HG03342 (cell line): ENCODE measurements around the gene FTH1.
"Not testable (repeated sequence)": the region's sequence is repeated elsewhere in the genome, so short reads cannot be mapped to it uniquely, and the experiment has no call there.

Experiments used
- ATAC-seq: cut with Tn5 transposase; IDR thresholded peaks from one replicate; pipeline ENCODE4 v1.9.1; 2021; ENCODE audit warnings: mild to moderate bottlenecking, moderate library complexity; ENCODE audit not compliant: unreplicated experiment

The FTH1 gene

DNA sequence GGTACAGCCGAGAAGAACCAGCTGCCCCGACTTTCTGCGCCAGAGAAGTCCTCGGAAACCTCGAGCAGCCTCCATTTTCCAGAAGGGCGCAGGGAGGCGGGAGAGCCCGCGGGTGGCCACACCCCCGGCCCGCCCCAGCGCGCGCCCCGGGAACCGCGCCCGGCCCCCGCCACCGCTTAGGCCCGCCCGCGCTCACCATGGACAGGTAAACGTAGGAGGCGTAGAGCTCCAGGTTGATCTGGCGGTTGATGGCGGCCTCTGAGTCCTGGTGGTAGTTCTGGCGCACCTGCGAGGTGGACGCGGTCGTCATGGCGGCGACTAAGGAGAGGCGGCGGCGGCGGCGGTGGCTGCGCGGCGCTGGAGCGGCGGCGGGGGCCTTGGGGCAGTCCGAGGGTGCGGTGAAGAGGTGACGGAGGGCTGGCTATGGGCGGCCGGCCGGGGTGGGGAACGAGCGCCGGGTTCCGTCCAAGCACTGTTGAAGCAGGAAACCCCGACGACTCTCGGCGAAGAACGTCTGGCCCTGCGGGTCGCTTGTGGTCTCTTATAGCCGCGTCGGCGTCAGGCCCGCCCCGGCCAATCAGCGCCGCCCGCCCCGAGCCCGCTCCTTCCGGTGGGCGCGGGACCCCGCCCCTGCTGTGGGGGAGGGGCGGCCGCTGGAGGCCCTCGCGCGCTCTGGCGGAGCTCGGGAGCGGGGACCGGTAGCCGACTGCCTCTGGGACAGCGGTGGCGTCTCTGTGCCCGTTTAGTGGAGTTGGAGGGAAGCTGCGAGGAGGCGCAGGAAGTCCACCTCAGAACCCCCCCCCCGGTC lies at the start of gene FTH1:
Gene FTH1, minus strand, starts transcription at position 519 of the 808 bp plus-strand sequence. Its CDS starts 209 bp downstream, at position 310.
- peak; percentile 51 for ATAC-seq

DNA sequence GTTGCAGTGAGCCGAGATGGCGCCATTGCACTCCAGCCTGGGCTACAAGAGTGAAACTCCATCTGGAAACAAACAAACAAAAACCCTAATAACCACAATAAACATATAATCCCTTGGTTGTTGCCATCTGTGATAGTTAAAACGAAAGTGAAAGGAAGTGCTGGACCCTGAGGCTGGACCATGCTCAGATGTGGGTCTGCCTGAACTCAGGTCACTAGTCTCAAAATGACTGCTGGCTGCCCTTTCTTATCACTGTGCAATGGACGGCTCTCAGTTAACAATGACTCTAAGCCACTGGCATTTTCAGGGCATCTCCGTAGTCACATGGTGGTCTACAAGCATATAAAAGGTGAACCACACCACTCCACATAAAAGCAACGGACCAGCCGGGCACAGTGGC lies 48.2 kb upstream of the FTH1 start:
- ATAC-seq, result no peak

DNA sequence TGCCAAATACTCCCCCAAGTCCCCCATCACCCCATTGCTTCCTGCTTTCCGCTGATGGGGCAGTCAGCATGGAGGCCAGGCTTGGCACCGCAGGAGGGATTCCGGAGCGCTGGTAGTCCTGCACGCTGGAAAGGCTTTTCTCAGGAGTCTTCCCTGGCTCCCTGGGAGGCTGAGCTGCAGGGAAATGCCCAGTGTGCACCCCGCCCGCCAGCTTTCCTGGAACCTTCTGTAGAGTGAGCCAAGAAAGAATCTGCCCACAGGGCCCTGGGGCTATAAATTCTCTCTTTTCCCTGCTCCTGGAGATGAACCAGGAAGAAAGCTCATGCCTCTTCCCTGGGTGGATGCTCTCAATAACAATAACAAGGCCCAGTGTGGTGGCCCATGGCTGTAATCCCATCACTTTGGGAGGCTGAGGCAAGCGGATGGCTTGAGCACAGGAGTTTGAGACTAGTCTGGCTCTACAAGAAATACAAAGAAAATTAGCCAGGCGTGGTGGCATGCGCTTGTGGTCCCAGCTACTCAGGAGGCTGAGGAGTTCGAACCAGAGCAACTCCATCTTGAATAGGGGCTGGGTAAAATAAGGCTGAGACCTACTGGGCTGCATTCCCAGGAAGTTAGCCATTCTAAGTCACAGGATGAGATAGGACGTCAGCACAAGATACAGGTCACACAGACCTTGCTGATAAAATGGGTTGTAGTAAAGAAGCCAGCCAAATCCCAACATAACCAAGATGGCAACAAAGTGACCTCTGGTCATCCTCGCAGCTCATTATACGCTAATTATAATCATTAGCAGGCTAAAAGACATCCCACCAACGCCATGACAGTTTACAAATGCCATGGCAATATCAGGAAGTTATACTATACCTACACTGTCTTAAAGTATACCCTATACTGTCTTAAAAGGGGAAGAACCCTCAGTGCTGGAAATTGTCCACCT lies 46.4 kb upstream of the FTH1 start:
- no peak for ATAC-seq

DNA sequence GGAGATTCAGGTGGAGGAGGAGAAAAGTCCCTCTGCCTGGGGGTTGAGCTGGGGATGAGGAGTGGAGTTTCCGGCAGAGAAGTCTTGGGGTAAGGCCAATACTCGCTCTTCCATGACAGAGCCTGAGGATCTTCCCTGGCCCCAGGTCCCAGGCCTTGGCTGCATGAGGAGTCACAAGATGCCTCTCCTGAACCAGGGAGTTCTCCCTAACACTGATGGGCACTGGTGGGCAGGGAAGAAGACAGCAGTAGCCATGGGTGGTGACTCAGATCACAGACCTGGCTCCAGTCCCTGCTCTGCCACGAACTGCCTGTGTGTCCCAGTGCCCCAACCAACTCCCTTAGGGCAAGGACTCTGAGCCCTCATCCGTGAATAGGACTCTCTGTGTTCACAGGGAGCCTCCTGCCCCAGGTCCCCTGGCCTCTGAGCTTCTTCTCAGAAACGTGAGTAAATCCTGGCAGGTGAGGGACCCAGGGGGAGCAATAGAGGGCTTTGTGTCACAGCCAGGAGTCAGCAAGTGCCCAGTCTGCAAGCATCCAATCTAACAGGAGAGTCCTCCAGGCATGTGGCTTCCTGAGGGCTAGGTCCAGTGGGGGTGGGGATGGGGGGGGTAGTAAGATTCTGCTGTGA lies 45.5 kb upstream of the FTH1 start:
- ATAC-seq, result no peak

DNA sequence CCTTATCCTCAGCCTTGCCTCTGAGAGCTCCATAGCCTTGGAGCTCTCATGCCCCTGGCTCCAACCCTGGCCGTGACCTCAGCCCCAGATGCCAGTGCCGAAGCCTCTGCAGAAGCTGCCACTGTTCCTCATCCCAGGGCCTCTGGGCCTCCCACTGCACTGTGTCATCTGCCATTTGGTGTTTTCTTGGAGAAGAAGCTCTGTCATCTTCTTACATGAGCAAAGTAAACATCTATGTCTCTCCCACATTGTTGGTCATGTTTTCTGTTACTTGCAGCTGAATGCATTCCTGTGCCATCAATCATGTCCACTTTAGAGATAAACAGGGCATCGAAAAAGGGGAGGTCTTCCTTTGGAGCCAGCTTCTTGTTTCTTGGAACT lies 45.0 kb upstream of the FTH1 start:
- ATAC-seq, result no peak

DNA sequence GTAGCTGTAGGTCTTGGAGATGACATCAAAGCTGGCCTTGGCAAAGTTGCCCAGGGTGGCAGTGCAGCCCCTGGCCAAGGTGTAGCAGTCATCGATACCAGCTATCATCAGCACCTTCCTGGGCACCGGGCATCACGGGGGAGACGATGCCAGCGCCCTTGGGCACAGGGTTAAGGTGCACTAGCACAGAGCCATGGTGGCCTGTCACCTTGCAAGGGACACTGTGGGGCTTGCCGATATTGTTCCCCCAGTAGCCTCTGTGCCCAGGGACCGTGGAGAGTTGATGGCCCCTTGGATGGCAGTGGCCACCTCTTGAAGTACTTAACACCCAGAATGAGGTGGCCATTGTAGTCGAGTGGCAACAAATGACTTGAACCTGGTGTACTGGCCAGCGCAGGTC lies 44.4 kb upstream of the FTH1 start:
- ATAC-seq, result no peak

DNA sequence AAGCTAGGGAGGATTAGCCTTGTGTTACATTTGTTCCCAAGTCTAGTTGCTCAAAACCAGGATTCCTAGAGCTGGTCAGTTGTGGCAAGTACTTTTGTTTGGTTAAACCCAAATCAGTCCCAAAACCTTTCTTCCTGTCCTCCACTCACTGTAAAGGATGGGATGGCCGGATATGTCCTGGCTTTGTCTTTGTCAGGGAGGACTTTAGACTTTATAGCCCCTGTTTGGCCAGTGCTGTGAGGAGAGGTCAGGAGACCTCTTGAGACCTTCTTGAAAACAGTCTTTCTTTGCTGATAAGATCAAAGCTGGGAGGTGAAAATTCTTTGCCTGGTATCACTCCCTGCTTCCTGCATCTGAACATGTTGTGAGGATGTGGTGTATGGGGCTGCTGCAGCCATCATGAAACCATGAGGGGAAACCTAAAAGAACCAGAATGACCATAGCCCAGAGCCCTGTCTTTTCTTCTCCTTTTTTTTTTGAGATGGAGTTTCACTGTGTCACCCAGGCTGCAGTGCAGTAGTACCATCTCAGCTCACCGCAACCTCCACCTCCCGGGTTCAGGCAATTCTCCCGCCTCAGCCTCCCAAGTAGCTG lies 43.6 kb upstream of the FTH1 start:
- no peak for ATAC-seq

DNA sequence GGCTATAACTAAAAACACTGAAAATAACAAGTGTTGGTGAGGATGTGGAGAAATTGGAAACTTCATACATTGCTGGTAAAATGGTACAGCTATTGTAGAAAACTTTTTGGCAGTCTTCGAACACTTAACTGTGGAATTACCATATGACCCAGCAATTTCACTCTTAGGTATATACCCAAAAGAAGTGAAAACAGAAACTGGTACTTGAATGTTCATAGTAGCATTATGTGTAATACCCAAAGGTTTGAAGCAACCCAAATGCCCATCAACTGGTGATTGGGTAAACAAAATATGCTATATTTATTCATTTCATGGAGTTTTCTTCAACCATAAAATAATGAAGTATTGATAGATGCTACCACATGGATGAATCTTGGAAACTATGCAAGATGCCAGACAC lies 40.8 kb upstream of the FTH1 start:
- no peak for ATAC-seq

DNA sequence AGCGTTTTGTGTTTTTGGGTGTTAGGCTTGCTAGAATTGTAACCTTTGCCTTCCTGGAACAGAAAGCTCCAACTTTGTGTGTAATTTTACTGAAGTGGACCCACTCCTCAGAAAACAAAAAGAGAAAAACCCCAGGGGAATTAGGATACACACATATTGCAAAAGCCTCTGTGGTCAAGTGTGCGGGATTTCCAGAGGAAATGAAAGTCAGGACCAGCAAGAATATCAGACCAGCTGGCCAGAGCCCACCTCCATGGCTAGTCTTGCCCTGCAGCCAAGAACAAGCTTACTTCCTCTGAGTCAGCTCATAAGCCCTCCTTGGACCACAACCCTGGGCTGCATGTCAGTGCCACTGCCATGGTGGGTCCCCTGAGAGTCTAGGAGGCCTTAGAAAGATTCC lies 37.0 kb upstream of the FTH1 start:
- ATAC-seq, result peak; percentile 58

DNA sequence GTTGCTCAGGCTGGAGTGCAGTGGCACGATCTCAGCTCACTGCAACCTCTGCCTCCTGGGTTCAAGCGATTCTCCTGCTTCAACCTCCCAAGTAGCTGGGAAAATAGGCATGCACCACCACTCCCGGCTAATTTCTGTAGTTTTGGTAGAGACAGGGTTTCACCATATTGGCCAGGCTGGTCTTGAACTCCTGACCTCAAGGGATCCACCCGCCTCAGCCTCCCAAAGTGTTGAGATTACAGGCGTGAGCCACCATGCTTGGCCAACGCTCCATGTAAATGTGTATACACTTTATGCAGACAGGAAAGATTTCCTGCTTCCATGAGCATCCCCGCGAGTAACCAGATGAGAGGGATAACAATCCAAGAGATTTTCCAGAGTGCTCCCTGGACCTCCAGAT lies 34.8 kb upstream of the FTH1 start:
- ATAC-seq, result not testable (repeated sequence)

DNA sequence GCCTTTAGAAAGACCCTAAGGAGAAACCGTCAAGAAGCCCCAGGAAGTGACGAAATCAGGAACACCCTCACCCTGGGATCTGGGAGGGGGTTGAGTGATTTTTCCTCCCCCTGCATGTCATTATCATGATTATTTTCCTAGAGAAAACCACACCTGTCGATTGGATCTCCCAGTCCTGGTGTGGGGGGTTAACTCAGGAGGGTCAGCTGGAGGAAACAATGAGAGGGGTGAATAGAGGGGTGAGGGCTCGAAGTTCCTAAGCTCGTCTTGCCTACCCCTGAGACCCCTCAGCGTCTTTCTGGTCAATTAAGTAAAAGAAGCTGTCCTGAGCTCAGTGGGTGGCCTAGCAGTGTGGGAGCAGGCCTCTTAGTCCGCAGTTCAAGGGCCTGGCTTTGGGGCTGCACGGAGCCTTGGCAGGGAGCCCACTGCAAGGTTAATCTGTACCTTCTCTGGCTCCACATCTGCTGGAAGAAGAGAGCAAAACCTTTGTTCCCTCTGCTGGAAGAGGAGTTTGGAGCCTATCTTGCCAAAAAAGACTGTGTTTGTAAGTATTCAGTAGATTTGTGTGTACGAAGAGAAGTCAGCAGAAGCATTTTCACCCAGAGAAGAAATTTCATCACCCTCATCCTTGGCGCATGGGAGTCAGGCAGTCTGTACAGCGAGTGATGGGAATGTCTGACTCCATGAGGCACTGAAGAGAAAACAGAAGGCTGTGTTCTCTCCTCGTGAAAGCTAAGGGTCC lies 34.2 kb upstream of the FTH1 start:
- no peak for ATAC-seq

DNA sequence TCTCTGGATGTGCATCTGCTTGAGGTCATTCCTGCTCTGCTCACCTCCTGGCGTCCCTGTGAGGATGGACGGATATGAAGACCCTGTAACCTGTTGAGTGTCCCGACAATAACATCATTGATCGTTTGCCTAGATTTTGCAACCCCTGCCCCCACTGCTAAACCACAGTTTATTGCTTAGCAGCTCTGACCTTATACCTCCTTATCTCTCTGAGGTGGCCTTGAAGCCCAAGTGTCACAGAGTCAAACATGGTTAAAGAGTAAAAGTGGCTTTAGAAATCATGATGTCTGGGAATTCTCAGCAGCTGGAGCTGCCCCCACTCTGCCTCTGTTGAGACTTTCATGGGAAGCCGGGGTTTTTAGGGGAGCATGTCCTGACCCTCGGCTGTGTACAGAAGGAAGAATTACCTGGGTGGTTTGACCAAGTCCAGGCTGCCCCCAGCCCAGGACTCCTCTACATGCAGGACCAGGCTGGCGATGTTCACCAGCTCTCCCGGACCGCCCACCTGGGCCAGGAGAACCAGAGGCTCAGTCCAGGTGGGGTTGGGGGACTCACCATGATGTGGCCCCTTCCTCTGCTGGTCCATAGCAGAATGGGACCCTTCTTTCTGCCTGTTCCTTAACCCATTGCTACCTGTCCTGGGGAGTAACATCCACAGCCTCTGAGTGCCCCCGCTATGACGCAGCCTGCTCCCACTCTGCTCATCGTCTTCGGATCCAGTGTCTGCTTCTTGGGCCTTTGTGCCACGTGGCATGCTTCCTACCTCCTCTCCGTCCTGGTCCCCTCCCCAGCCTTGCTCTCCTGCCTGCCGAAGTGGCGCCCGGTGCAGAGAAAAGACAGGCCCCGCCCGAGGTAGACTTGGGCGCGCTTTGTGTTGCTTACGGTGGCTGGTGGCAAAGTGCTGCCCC lies 33.4 kb upstream of the FTH1 start:
- ATAC-seq, result no peak

DNA sequence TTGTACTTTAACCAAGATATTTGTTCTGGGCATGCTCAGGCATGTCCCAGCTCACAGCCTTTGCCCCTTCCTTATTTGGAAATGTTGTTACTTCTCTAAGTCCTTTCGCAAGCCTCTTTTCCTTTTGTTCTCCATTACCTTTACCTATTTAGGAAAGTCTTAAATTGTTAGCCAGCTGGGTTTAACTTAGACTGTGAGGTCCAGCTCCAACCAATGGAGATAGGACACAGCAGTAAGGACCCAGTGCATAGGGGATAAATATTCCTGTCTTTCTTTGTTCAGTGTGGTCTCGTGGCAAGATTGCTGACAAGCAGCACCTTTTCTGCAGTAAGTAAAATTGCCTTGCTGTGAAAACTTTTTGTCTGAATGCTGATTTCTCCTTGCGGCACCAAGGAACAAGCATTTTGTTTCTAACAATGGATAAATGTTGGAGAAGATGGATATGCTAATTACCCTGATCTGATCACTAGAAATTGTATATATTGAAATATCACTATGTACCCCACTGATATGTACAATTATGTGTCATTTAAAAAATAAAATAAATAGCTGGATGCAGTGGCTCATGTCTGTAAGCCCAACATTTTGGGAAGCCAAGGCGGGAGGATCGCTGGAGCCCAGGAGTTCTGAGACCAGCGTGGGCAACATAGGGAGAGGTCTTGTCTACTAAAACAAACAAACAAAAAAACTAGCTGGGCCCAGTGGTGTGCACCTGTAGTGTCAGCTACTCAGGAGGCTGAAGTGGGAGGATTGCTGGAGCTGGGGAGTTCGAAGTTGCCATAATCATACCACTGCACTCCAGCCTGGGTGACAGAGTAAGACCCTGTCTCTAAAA lies 31.9 kb upstream of the FTH1 start:
- ATAC-seq, result no peak

DNA sequence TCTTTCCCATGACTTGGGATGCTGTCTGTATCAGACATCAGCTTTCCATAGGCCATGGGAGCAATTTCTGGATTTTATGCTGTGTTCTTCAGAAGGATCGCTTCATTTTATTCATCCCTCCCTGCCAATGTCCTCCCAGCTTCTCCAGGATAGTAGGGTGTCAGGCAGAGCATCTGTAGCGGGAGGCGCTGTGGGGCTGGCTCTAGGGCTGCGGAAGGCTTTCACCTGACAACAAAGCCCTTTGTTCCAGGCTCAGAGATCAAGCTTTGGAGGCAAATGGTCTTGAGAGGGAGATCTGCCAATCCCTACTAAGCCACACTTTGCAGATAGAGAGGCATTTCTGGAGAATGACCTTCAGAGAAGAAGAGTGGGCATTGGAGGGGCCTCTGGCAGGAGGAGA lies 29.5 kb upstream of the FTH1 start:
- ATAC-seq, result no peak

DNA sequence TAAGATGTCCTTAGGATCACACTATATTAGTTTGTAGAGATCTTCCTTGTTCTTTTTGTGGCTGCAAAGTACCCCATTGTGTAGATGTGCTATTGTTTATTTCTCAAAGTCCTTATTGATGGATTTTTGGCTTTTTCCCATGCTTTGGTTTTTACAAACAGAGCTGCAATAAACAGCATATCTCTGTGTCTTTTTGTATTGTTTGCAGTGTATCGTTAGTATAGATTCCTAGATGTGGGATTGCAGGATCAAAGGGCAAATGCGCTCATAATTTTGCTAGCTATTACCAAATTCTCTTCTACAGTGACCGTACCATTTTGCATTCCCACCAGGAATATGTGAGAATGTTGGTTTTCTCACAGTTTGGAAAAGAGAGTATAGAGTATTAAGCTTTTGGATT lies 27.5 kb upstream of the FTH1 start:
- no peak for ATAC-seq

DNA sequence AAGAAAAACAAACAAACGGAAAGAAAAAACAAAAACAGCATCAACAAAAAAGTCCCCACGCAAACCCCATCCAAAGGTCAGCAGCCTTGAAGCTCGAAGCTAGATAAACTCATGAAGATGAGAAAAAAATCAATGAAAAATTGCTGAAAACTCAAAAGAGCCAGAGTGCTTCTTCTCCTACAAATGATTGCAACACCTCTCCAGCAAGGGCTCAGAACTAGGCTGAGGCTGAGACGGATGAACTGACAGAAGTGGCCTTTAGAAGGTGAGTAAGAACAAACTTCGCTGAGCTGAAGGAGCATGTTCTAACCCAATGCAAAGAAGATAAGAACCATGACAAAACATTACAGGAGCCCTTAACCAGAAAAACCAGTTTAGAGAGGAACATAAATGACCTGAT lies 18.4 kb upstream of the FTH1 start:
- ATAC-seq, result no peak

DNA sequence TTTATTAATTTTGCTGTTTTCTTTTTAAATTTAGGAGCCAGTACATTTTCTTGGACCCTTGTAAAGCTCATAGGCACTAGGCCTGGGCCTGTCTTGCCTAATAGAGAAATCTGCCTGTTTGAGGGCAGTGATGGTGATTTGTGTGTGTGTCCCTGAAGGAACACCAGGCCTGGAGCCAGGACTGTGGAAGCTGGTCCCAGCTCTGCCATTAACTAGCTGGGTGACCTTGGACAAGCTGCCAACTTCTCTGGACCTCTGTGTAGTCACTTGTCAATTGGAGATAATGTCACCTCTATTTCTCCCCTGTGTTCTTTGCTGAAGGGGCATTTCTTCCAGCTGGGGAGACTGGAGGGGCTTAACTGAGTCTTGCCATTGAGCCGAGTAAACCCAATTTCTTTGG lies 16.0 kb upstream of the FTH1 start:
- no peak for ATAC-seq

DNA sequence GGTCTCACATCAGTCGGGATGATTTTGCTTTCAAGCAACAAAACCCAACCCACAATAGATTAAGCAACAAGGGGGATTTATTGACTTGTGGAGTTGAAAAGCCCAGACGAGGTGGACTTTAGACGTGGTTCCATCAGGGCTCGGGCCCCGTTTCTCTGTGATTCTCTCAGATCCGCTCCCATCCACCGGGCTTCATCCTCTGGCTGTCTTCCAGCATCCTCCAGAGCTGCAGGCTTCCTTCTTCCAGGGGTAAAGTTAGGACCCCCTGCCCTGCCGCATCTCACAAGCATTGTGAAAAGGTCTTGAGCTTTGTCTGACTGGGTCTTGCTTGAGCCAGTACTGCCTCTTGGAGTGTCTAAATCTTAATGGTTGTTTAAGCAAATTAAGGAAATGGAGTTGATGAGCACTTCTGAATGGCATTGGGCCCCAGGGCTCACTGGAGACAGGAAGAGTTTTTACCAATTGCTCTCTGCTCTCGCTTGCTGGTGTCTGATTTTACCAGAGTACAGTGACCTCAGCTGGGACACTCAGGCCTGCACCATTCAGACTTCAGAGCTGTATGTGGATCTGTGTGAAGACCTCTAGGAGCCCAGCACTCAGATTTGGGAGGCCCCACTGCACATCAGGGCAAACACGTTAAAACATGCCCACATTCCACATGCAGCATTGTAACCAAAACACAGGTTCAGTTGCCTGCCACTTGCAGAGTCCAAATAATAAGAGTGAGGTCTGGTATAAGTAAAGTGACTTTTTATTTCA lies 13.5 kb upstream of the FTH1 start:
- no peak for ATAC-seq
